Fibroblast of mammary gland (primary cell): ENCODE measurements around the gene EXOC4.
A peak's percentile ranks its signal among the peaks of the same experiment; 100 is the strongest.

Experiments
- DNase-seq: peaks from one replicate; pipeline ENCODE4 v3.0.0-alpha.2; 2010; ENCODE audit warnings: low read depth
- H3K4me3 ChIP-seq: 2 replicates; pipeline ENCODE4 v1.5.1; 2011; ENCODE audit warnings: low read depth, mild to moderate bottlenecking, low read length, moderate library complexity; ENCODE audit not compliant: control insufficient read depth
- TF ChIP-seq, protein P1 (sequence below): conservative IDR thresholded peaks from 2 replicates; pipeline ENCODE4 v1.5.1; 2011; ENCODE audit warnings: low read depth, low read length, inconsistent platforms; ENCODE audit not compliant: control insufficient read depth, insufficient read depth

EXOC4 gene

DNA sequence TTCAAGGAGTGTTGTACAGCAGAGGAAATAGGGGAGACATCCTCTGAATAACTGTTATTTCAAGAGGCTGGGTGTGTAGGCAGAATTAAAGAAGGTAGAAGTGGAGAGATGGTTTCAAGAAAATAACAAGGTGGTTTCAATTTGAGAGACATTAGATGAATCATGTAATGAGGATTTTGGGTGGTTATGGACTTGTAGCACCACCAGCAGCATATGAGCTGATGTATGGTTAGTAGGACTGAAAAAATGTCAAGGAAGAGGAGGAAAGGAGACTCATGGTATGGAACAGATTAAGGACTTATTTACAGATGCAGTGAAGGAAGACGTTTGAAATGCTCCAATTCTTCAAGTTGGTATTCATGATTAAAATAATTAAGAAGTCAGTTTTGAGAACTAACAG lies 166.2 kb downstream of the EXOC4 start:
- no peak overlapping the region for H3K4me3 ChIP-seq
- TF ChIP-seq, protein P1, sequence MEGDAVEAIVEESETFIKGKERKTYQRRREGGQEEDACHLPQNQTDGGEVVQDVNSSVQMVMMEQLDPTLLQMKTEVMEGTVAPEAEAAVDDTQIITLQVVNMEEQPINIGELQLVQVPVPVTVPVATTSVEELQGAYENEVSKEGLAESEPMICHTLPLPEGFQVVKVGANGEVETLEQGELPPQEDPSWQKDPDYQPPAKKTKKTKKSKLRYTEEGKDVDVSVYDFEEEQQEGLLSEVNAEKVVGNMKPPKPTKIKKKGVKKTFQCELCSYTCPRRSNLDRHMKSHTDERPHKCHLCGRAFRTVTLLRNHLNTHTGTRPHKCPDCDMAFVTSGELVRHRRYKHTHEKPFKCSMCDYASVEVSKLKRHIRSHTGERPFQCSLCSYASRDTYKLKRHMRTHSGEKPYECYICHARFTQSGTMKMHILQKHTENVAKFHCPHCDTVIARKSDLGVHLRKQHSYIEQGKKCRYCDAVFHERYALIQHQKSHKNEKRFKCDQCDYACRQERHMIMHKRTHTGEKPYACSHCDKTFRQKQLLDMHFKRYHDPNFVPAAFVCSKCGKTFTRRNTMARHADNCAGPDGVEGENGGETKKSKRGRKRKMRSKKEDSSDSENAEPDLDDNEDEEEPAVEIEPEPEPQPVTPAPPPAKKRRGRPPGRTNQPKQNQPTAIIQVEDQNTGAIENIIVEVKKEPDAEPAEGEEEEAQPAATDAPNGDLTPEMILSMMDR, result no peak
- DNase-seq, result peak; percentile 42

DNA sequence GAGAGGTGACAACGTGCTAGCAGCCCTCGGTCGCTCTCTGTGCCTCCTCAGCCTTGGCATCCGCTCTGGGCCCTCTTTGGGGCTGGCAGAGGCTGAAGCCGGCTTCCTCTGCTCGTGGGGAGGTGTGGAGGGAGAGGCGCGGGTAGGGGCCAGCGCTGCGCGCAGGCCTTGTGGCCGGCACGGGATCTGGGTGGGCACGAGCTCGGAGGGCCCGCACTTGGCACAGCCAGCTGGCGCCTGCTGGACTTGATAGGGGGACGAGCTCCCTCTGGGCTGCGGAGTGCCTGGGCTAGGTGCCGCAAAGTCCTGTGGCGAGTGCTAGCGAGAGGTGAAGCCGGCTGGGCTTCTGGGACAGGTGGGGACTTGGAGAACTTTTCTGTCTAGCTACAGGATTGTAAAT lies 170.7 kb downstream of the EXOC4 start:
- TF ChIP-seq, protein P1, result no peak
- H3K4me3 ChIP-seq, result no peak overlapping the region
- DNase-seq, result no peak

DNA sequence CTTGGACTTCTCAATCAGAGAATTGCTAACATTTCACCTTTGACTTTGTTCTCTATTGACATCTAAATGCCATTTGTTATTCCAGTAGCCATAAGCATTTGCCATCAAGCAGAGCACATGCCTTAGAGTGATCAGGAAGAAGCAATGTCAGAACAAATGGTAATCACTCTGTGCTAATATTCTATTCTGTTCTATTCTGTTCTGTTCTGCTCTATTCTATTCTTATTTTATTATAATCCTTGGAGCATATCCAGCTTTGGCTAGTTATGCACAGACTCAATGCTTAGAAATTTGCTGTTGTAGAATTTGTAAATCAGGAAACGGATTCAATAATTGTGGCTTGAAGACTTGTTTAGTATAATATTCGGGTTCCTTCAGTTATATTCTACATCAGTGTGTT lies 175.4 kb downstream of the EXOC4 start:
- TF ChIP-seq, protein P1, result no peak
- no peak for DNase-seq
- H3K4me3 ChIP-seq, result no peak overlapping the region

DNA sequence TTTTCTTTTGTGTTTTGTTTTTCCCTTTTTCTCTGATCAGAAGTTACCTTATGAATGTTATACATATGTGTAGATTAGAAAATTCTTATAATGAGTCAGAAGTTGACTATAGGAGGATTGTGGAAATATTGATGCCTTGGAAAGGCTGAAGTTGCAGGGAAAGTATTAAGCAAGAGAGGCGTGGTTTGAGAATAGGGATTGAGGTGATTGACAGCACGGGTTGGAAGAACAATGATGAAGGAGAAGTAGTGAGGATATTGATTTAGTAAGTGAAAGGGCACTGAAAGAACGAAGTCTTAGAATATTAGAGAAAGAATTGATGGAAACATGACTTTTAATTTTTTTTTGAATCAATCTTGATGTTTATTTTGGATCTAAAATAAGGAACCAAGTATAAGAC lies 176.0 kb downstream of the EXOC4 start:
- DNase-seq, result no peak
- TF ChIP-seq, protein P1, result no peak
- H3K4me3 ChIP-seq, result no peak overlapping the region

DNA sequence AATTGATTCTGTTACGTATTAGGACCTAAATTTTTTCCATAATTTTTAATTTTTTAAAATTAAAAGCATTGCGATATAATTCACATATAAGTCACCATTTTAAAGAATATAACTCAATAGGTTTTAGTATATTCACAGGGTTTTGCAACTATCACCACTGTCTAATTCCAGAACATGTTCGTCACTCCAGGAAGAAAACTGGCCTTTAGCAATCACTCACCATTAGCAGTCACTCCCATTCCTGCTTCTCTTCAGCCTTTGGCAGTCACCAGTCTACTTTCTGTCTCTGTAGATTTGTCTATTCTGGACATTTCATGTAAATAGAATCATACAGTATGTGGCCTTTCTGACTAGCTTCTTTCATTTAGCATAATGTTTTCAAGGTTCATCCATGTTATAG lies 176.5 kb downstream of the EXOC4 start:
- H3K4me3 ChIP-seq, result no peak overlapping the region
- DNase-seq, result peak; percentile 12
- TF ChIP-seq, protein P1, result no peak

DNA sequence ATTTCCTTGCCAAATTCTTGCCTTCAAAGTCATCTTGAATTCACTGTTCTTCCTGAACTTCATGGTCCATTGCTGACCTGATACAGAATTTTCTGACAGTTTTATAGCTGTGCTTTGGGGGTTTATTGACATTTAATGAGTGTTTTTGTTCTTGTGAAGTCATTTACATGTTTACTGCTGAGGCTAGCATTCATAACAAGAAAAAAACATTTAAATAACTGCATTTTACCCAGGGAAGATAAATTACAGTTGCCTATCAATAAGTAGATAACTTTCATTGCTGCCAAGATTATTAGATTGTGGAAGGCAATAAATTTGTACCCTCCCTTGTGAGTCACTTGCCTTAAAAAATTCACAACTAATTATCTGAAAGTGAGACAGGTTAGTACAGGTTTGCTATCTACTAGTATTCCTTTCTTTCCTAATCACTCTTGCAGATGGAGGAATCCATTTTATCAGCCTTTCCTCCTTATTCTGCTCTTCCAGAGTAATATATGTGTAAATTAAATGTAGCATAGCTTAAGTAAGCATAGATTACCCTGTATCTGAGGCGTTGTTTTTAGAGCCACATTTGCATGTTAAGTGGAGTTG lies 178.4 kb downstream of the EXOC4 start:
- H3K4me3 ChIP-seq, result no peak overlapping the region
- no peak for DNase-seq
- TF ChIP-seq, protein P1, result no peak

DNA sequence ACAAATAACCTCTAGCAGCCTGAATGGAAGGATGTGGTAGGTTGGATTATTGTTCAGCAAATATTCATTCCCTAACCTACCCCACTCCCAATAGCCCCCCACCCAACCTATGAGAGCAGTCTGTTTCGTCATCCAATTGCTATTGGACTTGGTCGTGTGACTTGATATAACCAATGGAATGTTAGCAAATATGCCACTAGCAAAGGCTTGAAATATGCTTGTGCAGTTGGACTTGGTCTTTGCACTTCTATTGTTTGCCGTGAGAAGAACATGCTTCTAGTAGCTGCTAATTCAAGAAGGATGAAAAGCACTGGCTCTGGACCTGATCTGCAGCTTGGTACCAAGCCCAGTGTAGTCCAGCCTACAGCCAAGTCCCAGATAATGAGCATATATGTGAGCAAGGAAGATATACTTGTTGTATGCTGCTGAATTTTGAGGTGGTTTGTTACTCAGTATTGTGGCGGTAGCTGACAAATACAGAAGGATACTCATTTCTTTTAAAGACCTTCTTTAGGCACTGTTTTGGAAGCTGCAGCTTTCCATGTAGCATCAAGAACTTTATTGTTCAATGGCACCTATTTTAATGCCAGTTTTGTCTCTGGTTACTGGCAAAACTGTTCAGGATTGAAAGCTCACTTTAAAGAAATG lies 180.4 kb downstream of the EXOC4 start:
- DNase-seq, result no peak
- TF ChIP-seq, protein P1, result no peak

More for the DNA sequence above, 180.4 kb downstream of the EXOC4 start:
- no peak overlapping the region for H3K4me3 ChIP-seq
